Cardiac fibroblast (primary cell): ENCODE data around the gene MICAL3.

Source experiments
- DNase-seq, 2 donors: peaks; one replicate each; pipeline versions ENCODE4 v3.0.0 to v3.0.0-alpha.2; 2010; ENCODE audit warnings: low read depth in 2 of 2
- H3K4me3 ChIP-seq, 2 donors: replicated peaks in 1 of 2; 1 replicate in 1 of 2; 2 replicates in 1 of 2; pipeline ENCODE4 v1.5.1; 2011; ENCODE audit warnings: low read depth in 2 of 2, low read length in 2 of 2, mild to moderate bottlenecking in 2 of 2, moderate library complexity in 1 of 2
- CTCF ChIP-seq: IDR thresholded peaks from one replicate; pipeline ENCODE4 v1.5.1; 2011; ENCODE audit warnings: low read depth, mild to moderate bottlenecking, low read length, inconsistent platforms

Gene MICAL3

GRCh38 chr22:17862646-17863181 lies 161.6 kb downstream of the MICAL3 start:
- no peak for DNase-seq
- TF ChIP-seq CTCF: no peak
- no peak overlapping the region for H3K4me3 ChIP-seq

DNA sequence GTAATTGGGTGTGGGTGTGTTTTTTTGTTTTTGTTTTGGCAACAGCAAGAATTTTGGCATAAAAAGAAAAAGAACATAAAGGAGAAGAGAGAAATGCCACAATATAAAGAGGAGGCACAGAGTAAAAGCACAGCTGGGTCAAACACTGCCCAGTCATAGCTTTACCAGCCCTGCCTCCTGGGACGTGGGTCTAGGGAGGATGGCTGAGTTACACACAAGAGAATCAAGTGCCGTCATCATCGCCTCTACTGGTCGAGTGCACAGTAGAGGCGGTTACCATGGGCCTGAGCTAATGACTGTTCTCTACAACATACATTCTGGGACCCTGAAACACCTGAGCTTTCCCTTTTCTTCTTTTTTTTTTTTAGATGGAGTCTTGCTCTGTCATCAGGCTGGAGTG lies 162.5 kb downstream of the MICAL3 start:
- H3K4me3 ChIP-seq: no peak overlapping the region
- no peak for DNase-seq
- TF ChIP-seq CTCF: no peak

DNA sequence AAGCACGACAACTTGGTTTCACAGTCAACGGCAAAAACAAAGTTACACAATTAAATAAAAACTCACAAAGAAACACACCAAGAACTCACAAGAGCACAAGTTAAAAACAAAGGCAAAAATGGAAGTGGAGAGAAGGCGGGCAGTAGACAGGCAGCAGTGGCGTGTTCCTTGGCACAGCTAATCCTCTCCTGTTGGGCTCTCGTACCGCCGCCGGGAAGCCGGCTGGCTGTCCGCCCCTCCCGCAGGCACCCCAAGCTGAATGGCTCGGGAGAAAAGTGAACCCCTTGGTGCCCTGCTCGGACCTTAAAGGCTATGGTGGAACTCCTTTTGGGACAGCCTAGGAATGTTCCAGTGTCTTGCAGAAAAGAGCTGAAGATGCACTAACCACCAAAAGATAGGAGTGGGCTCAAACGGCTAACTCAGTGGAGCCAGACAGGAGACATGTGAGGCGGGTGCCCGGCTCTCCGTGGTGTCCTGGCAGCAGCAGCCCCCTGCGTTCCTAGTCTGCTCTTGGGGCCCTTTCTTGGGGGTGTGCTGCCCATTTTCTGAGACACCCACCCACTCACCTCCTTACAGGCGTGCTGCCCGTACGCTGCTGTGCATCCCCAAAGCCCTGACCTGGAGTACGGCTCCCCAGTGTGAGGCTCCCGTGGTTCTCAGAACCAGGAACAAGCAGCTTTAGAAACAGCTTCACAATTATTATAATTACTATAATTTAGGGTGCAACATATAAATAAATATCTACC lies 164.0 kb downstream of the MICAL3 start:
- no peak for DNase-seq
- no peak overlapping the region for H3K4me3 ChIP-seq
- TF ChIP-seq CTCF: no peak

DNA sequence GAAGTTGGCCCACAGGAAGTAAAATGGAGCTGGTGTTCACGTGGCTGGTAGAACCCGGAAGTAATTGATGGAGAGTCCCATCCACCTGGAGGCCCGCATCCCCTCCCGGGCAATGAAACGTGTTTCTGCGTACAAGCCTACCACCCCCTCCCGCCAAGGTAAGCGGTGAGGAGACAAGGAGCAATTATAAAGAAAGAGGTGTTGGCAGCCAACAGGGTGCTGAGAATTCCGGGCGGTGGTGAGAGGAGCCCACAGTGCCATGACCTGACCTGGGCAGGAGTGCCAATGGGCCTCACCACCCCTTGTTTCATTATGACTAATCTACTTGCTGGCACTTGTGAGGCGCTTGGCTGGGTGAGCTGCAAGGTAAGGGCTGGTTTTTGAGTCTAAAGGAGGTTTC lies 166.3 kb downstream of the MICAL3 start:
- TF ChIP-seq CTCF: no peak
- no peak for DNase-seq
- no peak overlapping the region for H3K4me3 ChIP-seq

- H3K4me3 ChIP-seq: no peak overlapping the region
- no peak for DNase-seq
- TF ChIP-seq CTCF: no peak
These were observed 168.6 kb downstream of the MICAL3 start for GRCh38 chr22:17855572-17856290.

- no peak for TF ChIP-seq CTCF
- DNase-seq: peak; percentile 20 to 29
These were observed 171.3 kb downstream of the MICAL3 start for GRCh38 chr22:17853073-17853472.

More at GRCh38 chr22:17853073-17853472, 171.3 kb downstream of the MICAL3 start:
- no peak overlapping the region for H3K4me3 ChIP-seq
